ENCODE results near the gene NUTM2F.
"Not testable (repeated sequence)": the region's sequence is repeated elsewhere in the genome, so short reads cannot be mapped to it uniquely, and the experiment has no call there.

Gene NUTM2F

DNA sequence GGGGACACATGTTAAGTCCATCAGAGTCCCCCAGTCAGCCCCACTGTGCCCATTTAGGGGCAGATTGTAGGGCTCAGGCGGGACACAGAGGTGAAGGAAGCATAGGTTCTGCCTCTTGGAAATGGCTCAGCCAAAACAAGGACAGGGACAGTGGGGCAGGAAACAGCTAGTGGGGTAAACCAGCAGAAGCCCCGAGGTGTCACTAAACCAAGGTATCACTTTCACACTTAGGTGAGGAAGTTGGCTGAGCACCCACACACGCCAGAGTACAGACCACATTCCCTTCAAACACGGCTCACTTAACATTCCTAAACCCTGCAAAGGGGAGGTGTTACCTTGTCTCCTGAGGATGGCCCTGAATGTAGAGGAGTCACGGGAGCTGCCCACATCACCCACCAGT lies 12.2 kb downstream of the NUTM2F start:
- DNase-seq (ENCODE audit: low spot score), result not testable (repeated sequence)

DNA sequence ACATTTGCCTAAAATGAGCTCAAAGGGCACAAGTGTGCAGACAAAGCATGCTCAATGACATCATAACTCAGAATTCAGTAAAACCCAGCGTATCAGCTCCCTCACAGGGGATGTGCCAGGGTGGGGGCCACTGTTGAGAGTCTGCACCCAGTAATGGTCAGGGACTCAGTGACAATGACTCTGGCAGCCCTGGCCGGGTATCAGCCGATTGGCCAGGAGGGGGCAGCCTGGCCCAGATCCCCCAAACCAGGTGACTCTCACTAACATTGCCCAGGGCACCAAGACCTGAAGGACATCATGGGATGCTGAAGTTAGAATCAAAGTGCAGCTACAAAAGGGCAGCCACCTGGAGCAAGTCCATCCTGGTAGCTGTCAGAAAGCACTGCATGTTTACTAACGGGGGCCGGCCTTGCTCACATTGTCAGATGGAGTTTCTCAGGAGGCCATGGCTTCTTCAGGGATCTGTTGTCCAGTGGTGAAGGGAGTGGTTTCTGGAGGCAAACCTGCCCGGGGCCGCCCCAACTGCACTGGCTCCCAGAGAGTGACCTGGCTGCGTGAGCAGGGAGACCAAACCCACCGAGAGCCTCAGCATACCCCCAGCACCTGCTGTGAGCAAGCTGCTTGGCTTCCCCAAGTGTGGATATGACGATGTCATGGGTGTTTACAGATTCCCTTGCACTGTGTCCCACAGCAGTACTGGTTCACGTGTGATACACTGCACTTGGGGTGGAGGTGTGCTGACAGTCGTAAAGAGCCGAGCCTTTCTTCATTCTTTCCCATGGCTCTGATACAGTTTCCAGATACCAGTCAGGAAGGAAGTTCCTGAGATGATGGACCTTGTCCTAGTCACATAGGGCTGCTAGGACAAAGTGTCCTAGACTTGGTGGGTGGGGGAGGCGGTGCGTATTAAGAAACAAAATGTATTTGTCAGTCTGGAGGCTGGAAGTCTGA lies 13.1 kb downstream of the NUTM2F start:
- not testable (repeated sequence) for DNase-seq (ENCODE audit: low spot score)

DNA sequence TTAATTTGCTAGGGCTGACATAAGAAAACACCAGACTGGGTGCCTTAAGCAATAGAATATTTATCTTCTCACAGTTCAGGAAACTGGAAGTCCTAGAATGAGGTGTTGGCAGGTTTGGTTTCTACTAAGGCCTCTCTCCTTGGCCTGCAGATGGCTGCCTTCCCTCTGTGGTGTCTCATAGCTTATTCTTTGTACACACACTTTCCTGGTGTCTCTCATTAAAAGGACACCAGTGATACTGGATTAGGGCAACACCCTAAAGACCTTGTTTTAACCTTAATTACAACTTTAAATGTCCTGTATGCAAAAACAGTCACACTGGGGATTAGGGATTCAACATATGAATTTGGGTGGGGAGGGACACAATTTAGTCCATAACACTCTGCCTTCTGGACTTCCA lies 25.1 kb downstream of the NUTM2F start:
- DNase-seq (ENCODE audit: low spot score), result no peak

DNA sequence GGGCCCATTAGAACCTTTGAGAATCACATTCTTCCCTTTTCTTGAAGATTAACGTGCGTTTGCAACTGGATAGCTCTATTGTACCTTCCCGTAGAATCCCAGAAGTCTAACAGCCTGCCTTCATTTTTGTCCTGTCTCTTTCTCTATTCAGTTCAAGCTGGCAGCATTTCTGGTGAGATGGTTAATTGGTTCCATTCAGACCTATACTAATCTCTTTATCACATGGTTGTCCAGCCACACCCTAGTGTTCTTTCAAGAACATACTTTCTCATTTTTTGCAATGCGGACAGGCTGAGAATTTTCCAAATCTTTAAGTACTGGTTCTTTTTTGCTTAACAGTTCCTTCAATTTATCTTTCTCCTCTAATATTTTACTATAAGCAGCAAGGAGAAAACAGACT lies 26.0 kb downstream of the NUTM2F start:
- DNase-seq (ENCODE audit: low spot score), result no peak

DNA sequence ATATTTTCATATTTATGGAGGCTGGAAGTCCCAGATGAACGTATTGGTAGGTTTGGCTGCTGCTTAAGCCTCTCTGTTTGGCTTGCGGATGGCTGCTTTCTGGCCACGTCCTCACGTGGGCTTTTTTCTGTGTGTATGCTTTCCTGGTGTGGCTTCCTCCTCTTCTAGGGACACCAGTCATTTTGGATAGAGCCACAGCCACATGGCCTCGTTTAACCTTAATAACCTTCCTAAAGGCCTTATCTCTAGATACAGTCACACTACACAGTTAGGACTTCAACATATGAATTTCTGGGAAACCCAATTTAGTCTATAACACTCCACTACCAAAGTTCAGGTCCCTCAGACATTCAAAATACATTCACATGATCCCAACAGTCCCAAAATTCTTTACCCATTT lies 26.9 kb downstream of the NUTM2F start:
- DNase-seq (ENCODE audit: low spot score), result no peak

DNA sequence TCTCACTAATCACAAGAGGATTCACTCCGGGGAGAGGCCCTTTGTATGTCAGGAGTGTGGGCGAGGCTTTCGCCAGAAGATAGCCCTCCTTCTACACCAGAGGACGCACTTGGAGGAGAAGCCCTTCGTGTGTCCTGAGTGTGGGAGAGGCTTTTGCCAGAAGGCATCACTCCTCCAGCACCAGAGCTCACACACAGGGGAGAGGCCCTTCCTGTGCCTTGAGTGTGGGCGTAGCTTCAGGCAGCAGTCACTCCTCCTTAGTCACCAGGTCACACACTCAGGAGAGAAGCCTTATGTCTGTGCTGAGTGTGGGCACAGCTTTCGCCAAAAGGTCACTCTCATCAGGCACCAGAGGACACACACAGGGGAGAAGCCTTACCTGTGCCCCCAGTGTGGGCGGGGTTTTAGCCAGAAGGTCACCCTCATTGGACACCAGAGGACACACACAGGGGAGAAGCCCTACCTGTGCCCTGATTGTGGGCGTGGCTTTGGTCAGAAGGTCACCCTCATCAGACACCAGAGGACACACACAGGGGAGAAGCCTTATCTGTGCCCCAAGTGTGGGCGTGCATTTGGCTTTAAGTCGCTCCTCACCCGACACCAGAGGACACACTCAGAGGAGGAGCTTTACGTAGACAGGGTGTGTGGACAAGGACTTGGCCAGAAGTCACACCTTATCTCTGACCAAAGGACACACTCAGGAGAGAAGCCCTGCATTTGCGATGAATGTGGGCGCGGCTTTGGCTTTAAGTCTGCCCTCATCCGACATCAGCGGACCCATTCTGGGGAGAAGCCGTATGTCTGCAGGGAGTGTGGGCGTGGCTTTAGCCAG lies 27.8 kb downstream of the NUTM2F start:
- DNase-seq (ENCODE audit: low spot score), result no peak

DNA sequence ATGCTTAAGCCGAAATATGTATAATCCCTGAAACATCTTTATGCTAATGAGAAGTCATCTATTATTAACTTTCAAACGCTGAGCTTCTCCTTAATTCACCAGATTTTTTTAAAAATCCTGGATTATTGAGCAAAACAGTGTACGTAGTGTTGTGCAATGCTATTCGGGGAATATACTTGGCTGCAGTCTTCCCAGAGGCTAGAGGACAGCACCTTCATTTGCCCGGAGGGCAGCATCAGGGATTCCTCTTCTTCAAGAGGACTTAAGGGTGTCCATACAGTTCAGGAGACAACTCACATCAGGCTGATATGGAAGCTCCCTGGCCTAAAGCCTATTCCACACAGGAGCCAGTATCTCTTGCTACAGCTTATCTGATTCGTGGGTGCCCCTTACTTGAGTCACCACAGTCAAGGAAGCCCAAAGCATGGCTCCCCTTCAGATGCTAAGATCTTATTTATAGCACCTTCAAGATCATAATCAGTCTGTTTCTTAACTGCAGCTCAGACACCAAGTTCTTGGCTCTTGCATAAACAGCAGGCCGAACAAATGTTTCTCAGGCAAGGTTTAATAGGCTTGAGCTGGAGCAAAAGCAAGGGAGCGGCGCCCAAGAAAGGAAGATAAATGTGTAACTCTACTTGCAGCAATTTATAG lies 29.4 kb downstream of the NUTM2F start:
- DNase-seq (ENCODE audit: low spot score), result no peak

DNA sequence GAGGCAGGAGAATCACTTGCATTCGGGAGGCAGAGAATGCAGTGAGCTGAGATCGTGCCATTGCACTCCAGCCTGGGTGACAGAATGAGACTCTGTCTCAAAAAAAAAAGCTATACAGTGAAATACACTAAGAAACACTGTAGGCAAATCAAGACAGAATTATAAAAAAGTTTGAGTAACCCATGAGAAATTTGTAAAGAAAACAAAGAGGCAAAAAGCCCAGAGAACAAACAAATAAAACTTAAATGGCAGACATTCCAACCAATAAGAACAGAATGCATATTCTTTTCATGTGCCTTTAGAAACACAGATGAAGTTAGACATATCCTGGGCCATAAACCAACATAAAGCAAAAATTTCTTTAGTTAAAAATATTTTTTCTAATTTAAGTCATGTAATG lies 38.8 kb downstream of the NUTM2F start:
- DNase-seq (ENCODE audit: low spot score), result peak; percentile 28

DNA sequence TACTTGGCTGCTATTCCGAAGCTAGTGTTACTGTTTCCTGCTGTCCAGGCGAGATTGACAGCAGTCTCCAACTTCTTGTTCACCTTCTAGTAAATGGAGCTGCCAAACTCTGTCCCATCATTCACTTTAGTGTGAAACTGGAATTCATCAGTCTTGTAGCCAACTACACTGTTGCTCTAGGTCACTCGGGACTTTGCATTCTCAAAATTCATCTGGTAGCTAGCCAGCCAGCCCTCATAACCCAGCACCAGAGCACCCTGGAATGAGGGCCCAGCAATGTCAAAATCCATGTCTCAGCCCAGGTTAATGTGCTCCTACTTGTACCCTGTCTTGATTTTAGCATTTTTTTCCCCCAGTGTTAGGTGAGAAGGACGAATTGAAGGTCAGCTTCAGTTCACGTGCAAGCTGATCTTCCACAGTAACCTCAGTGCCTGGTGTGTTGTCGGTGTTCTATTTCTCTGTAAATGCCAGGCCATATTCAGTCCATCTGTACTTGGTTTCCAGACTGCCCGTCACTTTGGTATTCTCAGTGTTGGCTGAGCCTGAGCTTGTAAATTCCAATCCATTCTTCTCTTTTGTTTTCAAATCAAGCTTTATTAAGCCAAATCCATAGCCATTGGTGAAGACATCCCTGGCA lies 40.4 kb downstream of the NUTM2F start:
- no peak for DNase-seq (ENCODE audit: low spot score)

DNA sequence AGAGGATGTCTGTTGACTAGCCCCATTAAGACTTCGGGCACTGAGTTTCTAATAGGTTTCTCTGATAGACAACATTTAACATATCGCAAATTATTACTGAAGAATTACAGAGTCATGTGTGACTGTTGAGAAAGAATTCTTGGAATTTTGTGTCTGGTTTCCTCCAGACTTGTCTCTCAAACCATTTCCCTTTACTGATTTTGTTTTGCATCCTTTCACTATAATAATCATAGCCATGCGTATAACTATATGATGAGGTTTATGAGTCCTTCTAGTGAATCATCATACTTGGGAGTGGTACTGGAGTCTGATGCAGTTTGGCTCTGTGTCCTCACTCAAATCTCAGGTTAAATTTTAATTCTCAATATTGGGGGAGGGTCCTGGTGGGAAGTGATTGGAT lies 42.3 kb downstream of the NUTM2F start:
- no peak for DNase-seq (ENCODE audit: low spot score)

DNA sequence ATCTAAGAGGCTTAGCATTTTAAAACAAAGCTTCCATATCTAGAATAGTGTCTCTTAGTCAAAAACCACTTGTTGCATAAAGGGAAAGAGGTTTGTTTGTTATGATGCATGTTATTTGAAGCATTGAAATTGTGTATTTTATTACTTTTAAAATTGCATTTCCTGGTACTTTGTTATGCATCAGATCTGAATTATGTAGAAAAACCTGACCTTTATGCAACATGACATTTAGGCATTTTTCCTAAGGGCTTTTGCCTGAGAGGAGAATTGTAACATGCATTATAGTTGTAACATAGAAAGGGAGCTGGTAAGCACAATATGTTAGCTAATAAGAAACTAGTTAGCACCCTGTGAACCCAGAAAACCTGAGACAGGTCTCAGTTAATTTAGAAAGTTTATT lies 47.3 kb downstream of the NUTM2F start:
- no peak for DNase-seq (ENCODE audit: low spot score)

DNA sequence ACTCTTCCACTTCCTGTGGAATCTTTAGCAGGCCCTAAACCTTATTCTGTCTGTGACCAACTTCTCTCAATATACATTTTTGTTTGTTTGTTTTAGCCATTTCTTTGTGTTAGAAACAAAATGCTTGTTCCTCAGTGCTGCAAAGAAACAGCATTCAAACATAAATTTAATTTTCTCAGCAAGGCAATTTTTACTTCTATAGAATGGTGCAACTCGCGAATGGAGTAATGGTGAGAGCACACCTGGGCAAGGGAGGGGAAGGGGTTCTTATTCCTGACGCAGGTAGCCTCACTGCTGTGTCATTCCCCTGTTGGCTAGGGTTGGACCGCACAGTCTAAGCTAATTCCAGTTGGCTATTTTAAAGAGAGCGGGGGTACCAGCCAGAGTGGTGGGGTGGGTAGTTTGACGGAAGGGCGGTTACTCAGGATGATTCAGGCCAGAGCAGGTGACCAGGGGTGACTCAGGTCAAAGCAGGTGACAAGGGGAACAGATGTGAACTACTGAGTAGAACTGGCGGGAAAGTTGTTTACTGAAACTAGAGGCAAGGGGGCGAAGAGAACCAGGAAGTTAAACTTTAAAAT lies 47.9 kb downstream of the NUTM2F start:
- no peak for DNase-seq (ENCODE audit: low spot score)

DNA sequence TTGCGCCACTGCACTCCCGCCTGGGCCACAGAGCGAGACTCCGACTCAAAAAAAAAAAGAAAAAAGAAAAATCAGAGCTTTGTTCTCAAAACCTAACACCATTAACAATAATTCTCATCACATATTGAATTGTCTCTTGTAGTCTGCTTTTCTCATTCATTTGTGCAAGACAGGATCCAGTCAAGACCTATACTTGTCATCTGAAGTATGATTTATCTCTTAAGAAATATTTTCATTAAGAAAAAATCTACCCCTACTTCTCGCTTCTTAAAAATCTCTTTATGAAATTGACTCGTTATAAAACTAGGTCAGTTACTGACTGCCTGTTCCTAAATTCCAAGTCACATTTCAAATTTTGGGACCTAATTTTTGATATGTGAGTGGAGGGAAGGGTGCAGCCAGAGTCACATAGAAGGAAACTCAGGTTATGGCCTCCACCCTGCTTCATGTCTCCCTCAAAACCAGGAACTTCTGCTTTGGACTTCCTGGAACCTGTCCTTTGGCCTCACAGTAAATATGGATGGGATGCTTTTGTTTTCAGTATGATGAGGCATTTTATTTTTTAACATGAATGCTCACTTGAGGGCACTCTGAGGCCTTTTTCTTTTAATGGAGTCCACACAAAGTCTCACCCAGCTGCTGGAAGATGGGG lies 50.4 kb downstream of the NUTM2F start:
- no peak for DNase-seq (ENCODE audit: low spot score)

DNA sequence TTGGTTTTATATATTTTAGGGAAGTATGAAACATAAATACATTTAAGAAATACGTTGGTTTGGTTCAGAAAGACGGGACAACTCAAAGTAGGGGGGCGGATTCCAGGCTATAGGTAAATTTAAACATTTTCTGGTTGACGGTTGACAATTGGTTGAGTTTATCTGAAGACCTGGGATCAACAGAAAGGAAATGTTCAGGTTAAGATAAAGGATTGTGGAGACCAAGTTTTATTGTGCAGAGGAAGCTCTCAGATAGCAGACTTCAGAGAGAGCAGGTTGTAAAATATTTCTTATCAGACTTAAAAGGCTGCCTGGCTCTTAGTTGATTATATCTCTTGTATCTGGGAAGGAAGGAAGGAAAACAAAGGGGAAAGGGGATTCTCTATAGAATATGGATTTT lies 51.4 kb downstream of the NUTM2F start:
- DNase-seq (ENCODE audit: low spot score), result not testable (repeated sequence)

DNA sequence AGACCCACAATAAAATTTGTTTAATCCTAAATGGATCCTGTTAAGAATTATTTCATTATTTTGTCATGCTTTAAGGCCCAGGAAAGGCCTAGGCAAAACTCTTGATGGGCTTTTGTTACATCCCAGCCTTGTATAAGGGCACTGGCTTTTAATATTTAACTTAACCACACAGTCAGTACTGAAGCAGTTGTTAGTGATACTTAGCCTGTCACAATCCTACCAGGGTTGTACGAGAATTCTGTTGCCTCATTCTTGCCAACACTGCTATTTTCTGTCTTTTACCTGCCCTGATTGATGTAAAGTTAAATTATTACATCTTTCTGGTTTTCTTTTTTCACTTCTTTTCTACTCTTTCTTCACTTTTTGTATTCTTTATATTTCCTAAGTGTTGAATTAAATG lies 58.4 kb downstream of the NUTM2F start:
- no peak for DNase-seq (ENCODE audit: low spot score)

DNA sequence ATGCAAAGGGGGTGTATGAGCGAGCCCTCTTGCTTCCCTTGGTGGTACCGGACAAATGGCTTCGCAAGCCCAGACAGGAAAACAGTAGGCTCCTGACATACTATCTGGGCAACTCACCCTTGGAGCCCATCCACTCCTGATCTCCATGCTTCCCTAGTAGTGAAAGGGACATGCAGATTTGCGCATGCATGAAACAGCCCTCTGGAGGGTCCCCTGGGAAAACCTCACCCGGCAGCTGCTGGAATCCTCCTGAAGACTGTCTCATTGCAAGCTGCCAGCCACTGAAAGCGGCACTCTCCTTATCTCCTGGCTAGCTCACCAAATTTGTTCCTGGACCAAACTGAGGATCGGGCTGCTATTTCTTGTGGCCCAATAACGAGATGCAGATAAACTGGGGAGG lies 59.2 kb downstream of the NUTM2F start:
- DNase-seq (ENCODE audit: low spot score), result peak; percentile 17

Measured in hepatic stellate cell (primary cell).